Measurements from ENCODE around the gene CRB1.

Gene CRB1

GRCh38 chr1:197304638-197305200 is 36.7 kb downstream of the CRB1 start:
- DNase-seq: peak; percentile 4

DNA sequence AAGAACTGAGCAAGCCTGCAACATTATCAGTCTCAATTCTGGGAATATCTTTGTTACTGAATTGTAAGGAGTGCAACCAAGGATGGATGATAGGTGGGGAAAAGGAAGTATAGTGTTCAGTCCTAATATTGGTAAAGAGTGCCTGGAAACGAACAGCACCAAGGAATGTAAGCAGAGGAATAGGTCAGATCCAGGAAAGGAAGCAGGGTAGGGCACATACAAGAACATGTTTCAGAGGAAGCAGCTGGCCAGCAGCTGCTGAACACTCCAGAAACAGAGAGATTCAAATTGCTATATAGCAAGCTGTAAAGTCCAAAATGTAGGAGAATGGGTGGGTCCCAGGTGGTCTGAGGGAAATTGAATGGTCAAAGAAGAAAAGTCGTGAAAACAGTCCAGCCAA is 37.9 kb downstream of the CRB1 start:
- no peak for DNase-seq

- DNase-seq: no peak
Observed at GRCh38 chr1:197306381-197307062, 38.5 kb downstream of the CRB1 start.

- DNase-seq: no peak
Observed at GRCh38 chr1:197307136-197307535, 39.1 kb downstream of the CRB1 start.

DNA sequence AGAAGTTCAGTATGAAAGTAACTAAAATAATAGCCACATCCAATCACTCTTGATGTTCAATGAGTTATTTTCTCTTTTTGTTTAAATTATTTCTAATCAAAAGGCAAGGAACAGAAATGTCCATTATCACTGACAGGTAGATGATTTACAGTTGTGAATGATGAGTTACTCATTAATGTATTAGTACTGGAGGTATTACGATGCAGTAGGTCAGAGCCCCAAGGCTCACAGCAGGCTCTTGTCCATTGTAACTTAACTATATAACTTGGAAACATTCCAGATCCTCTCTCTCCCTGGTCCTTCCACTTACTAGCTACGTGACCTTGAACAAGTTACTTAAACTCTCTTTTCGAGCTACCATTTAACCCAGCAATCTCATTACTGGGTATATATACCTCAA is 39.5 kb downstream of the CRB1 start:
- DNase-seq: no peak

- DNase-seq: no peak
Observed at GRCh38 chr1:197311081-197311480, 43.0 kb downstream of the CRB1 start.

- no peak for DNase-seq
Observed at GRCh38 chr1:197312163-197312562, 44.1 kb downstream of the CRB1 start.

DNA sequence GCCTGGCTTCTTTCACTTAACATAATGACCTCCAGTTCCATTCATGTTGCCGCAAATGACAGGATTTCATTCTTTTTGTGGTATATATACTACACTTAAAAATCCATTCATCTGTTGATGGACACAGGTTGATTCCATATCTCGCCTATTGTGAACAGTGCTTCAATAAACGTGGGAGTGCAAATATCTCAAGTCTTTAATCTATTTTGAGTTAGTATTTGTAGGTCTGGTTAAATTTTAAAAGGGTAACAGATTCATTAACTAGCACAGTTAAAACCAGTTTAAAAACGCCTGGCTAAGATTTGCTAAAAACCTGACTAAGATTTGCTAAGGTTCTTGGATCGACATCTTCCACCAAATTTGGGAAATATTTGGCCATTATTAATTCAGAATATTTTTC is 45.7 kb downstream of the CRB1 start:
- DNase-seq: no peak

DNA sequence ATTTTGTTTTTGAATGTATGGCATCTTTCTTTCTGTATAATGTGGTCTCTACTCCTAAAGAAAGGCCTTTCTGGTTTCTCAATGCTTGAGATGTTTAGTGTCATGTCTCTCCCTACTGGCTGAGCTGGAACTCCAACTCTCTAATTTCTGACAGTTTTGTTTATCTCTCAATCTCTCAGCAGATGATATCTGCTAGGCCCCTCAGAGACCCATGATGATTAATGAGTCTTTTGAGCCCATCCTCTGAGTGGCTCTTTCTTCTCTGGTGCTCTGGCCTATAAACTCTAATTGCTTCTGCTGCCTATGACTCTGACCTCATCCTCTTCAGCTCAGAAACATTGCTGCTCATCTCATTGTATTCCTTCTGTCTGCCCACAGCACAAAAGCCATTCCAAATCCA is 46.6 kb downstream of the CRB1 start:
- DNase-seq: peak; percentile 21

- no peak for DNase-seq
Observed at GRCh38 chr1:197319631-197320030, 51.6 kb downstream of the CRB1 start.

GRCh38 chr1:197320991-197321531 is 53.0 kb downstream of the CRB1 start:
- peak; percentile 69 for DNase-seq

DNA sequence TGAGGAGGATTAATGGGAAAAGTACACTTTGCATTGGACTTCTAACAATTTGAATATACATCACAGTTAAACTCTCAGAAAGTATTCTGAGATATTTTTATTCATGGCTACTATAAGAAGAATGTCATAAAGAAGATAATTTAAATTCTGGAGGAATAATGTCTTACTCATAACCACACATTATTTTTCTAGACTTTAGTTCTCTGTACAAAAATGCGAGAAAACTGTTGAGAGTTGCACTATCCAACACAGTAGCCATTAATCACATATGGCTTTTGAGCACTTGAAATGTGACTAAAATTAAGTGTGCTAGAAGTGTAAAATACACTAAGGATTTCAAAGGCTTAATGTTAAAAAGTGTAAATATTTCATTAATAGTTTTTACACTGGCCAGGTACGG is 53.8 kb downstream of the CRB1 start:
- peak; percentile 44 for DNase-seq

- no peak for DNase-seq
Observed at GRCh38 chr1:197327776-197328364, 59.8 kb downstream of the CRB1 start.

- DNase-seq: no peak
Observed at GRCh38 chr1:197330213-197330612, 62.2 kb downstream of the CRB1 start.

DNA sequence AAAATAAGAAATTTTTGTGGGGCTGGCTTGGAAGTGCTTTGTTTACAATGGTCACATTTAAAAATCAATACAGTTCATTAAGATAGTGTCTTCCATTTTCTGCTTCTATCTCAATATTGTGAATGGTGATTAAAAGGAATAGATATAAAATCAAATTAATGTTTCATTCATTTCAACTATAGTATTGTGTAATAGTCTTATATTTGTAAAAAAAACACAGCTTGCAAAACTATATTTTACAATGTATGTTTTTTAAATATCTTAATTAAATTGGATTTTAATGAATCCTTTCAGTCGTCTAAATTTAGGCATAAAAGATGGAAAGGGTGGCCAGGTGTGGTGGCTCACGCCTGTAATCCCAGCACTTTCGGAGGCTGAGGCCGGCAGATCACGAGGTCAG is 63.5 kb downstream of the CRB1 start:
- no peak for DNase-seq

DNA sequence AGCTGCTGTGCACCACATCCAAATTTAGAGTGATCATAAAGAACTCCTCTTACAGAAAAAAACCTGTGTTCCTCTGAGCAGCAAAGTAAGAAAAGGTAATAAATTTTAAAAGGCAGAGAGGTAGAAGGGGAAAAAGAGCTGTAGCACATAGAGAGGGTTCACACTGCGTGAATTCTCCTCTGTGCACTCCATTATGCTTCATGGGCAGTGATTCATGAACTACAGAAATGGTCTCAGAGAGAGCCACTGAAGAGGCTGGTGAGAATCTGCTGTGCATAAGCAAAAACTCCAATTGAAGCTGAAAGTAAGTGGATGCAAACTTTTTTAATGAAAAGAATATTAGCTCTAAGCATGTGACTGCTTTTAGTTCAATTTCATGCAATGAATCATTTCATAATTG is 65.0 kb downstream of the CRB1 start:
- no peak for DNase-seq

- no peak for DNase-seq
Observed at GRCh38 chr1:197336571-197336970, 68.5 kb downstream of the CRB1 start.

DNA sequence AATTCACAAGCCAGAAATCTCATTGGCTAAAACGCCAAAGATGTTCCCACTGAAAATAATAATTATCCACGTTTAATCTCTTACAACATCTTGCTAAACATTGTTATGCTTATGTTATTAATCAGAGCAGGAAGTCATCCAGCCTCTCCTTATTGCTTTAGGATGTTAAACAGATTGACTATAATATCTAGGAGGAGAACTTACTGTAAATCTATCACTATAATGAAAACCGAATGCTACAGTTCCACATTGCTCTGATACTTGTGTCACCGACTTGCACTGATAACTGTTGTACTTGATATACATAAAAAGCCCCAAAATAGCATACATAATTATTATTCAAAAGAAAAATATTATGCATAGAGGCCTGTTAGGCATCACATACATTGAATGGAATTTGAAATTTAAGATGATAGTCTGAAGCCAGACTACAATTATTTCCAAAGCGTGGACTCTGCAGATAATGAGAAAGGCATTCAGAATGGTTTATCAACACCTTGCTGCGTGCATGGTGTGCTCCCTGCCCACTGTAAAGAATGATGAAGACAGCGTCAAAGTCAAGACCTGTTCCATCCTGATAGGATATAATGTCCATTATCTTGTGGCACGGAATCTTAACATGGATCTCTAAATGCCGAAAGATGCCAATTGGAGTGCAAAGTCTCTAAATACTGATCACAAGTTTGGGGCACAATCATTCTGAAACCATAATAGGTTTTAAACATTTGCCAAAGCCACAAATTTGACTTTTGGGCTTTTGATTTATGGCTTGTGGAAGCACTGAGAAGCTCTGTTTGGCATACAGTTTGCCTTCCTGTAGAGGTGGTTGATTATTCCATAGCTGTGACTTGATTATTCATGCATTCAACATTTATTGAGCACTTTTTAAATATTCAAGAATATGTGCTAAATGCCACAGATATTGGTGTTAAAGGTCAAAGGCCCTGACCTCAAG is 71.3 kb downstream of the CRB1 start:
- DNase-seq: peak; percentile 27

DNA sequence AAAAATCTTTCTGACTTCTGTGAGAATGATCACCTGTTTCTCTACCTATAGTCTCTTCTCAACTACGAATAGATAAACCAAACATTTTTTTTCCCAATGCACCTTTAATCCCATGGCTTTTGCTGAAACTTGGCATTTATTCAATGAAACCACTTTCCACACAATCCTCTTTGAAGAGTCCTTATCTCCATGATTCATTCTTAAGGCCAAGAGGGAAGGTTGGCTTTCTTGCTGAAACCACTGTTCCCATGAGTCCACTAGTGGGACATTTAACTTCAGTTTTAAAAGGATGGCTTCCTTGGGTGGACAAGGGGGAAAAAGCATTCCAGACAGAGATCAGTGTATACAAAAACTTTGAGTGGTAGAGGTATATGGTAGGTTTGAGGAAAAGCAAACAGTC is 73.6 kb downstream of the CRB1 start:
- no peak for DNase-seq

DNA sequence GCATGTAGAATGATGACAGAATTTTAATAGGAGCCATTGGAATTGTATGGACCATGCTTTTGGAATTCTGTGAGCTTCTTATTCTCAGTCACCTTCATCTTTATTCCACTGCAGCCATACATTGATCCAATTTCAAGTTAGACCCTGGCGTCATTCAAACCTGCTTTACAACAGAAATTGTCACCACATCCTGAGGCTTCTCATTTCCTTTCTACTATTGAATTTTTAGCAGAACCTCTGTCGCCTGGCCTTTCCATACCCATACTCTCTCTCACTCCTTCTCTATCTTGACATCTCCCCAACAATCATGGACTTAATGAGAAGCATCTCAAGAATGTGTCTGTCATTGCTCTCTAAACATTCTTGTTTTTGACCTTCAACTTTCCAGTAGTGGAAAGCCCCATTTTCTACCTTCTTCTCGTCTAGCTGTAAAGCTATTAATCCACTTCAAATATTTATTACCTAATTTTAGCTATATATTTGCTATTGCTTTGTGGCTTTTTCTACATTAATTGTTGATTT is 74.1 kb downstream of the CRB1 start:
- no peak for DNase-seq

DNA sequence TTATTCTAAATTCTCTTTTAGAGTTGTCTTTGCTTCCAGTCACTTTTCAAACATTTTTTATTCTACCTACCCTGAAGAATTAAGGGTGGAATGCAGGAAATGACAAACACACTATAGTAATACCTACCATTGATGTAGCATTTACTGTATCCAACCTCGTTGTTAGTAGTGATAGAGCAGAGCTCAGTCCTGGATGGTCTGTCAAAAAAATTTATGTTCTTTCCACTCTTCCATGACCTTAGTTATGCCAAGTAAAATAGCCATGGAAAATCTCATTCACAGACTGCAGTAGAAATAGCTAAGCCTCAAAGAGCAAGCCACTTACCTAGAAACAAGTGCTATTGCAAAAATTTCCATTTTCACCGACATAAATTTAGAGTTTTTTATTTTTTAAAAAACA is 74.6 kb downstream of the CRB1 start:
- DNase-seq: no peak

DNA sequence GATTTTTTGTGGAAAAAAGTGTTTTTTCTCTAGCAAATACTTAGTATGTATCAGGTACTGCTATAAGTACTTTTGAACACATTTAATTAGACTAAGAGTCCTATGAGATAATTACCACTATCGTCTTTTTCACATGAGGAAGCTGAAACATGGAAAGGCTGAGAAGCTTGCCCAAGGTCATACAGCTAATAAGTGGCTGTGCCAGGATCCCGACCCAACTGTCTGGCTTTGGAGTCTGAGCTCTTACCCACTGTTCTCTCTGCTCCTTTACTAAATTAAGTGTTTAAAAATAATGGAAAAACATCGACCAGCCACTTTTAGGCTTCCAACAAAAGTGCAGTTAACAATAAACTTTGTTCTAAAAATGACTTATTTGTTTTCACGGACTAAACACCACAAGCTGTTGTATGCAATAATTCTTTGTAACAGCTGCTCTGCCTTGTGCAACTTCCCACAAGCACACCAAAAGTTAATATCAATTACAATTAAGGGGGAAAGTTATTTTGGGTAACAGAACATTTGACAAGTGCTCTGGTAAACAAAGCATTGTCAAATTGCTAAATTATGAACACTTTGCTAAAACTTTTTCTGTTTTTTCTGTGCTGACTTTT is 75.7 kb downstream of the CRB1 start:
- DNase-seq: no peak

Data from fibroblast of skin of right quadriceps (primary cell).